H9 (cell line): Measurements from ENCODE around the gene CCDC12. TPM values are rescaled to one million over a fixed set of nuclear protein-coding genes. Genes with fewer than 3 reads are reported as not detected.

Experiments
- DNase-seq: peaks from one replicate; pipeline ENCODE4 v3.0.0-alpha.2; 2017
- H2AFZ ChIP-seq: one replicate; pipeline ENCODE4 v1.6.1; 2013; ENCODE audit warnings: mild to moderate bottlenecking, low read length, control low read depth, moderate library complexity
- H2AK5ac ChIP-seq: 2 replicates; pipeline ENCODE4 v1.6.1; 2013; ENCODE audit warnings: low read length, control low read depth, mixed read lengths; ENCODE audit not compliant: insufficient read length
- H2BK120ac ChIP-seq: one replicate; pipeline ENCODE4 v1.6.1; 2013; ENCODE audit warnings: low read depth, mild to moderate bottlenecking, low read length, control low read depth, inconsistent platforms; ENCODE audit not compliant: poor library complexity, severe bottlenecking
- H2BK12ac ChIP-seq: 2 replicates; pipeline ENCODE4 v1.6.1; 2013; ENCODE audit warnings: low read length, control low read depth, mixed read lengths, low read depth; ENCODE audit not compliant: insufficient read length
- H2BK15ac ChIP-seq: 2 replicates; pipeline ENCODE4 v1.6.1; 2013; ENCODE audit warnings: low read depth, low read length, control low read depth
- H2BK20ac ChIP-seq: one replicate; pipeline ENCODE4 v1.6.1; 2013; ENCODE audit warnings: low read depth, mild to moderate bottlenecking, low read length, control low read depth, inconsistent platforms; ENCODE audit not compliant: poor library complexity, severe bottlenecking
- H2BK5ac ChIP-seq: 2 replicates; pipeline ENCODE4 v1.6.1; 2013; ENCODE audit warnings: low read length, control low read depth, mixed read lengths; ENCODE audit not compliant: insufficient read length
- H3K14ac ChIP-seq: 2 replicates; pipeline ENCODE4 v1.6.1; 2013; ENCODE audit warnings: low read length, control low read depth; ENCODE audit not compliant: insufficient read depth
- H3K18ac ChIP-seq: 2 replicates; pipeline ENCODE4 v1.6.1; 2013; ENCODE audit warnings: low read depth, mild to moderate bottlenecking, mixed read lengths, low read length, control low read depth; ENCODE audit not compliant: insufficient read length
- H3K23ac ChIP-seq: 2 replicates; pipeline ENCODE4 v1.6.1; 2013; ENCODE audit warnings: low read length, control low read depth, mixed read lengths, low read depth; ENCODE audit not compliant: insufficient read length
- H3K23me2 ChIP-seq: 2 replicates; pipeline ENCODE4 v1.6.1; 2013; ENCODE audit warnings: low read depth, mild to moderate bottlenecking, mixed read lengths, low read length, control low read depth; ENCODE audit not compliant: insufficient read length, poor library complexity, severe bottlenecking
- H3K27ac ChIP-seq: 2 replicates; pipeline ENCODE4 v1.5.1; 2013; ENCODE audit warnings: low read length, control low read depth, mixed read lengths, low read depth; ENCODE audit not compliant: insufficient read length
- H3K27me3 ChIP-seq: 2 replicates; pipeline ENCODE4 v1.6.1; 2013; ENCODE audit warnings: low read length, control low read depth, inconsistent platforms; ENCODE audit not compliant: insufficient read depth
- H3K4ac ChIP-seq: 2 replicates; pipeline ENCODE4 v1.6.1; 2013; ENCODE audit warnings: low read depth, mild to moderate bottlenecking, control low read depth, inconsistent platforms, low read length, moderate library complexity
- H3K4me1 ChIP-seq: 2 replicates; pipeline ENCODE4 v1.6.1; 2013; ENCODE audit warnings: low read length, control low read depth, inconsistent platforms; ENCODE audit not compliant: insufficient read depth
- H3K4me2 ChIP-seq: 2 replicates; pipeline ENCODE4 v1.6.1; 2013; ENCODE audit warnings: low read length, control low read depth, mixed read lengths; ENCODE audit not compliant: insufficient read length, insufficient read depth
- H3K56ac ChIP-seq: 2 replicates; pipeline ENCODE4 v1.6.1; 2013; ENCODE audit warnings: low read depth, mild to moderate bottlenecking, mixed read lengths, low read length, control low read depth; ENCODE audit not compliant: insufficient read length
- H3K79me1 ChIP-seq: 2 replicates; pipeline ENCODE4 v1.6.1; 2013; ENCODE audit warnings: low read depth, mild to moderate bottlenecking, moderate library complexity, low read length, control low read depth, inconsistent platforms; ENCODE audit not compliant: insufficient read depth, poor library complexity, severe bottlenecking
- H3K79me2 ChIP-seq: 2 replicates; pipeline ENCODE4 v1.6.1; 2013; ENCODE audit warnings: low read length, control low read depth, inconsistent platforms; ENCODE audit not compliant: insufficient read depth
- H3K9ac ChIP-seq: 2 replicates; pipeline ENCODE4 v1.6.1; 2013; ENCODE audit warnings: low read length, control low read depth, mixed read lengths; ENCODE audit not compliant: insufficient read length; ENCODE audit errors: extremely low read depth
- H3K9me3 ChIP-seq: one replicate; pipeline ENCODE4 v1.6.1; 2013; ENCODE audit warnings: low read depth, low read length, inconsistent platforms; ENCODE audit not compliant: control insufficient read depth
- H3T11ph ChIP-seq: one replicate; pipeline ENCODE4 v1.6.1; 2013; ENCODE audit warnings: mild to moderate bottlenecking, low read length, control low read depth, inconsistent platforms
- H4K20me1 ChIP-seq: one replicate; pipeline ENCODE4 v1.6.1; 2013; ENCODE audit not compliant: control insufficient read depth, insufficient read length, insufficient read depth
- H4K5ac ChIP-seq: 2 replicates; pipeline ENCODE4 v1.6.1; 2013; ENCODE audit warnings: low read depth, mild to moderate bottlenecking, mixed read lengths, low read length, control low read depth; ENCODE audit not compliant: insufficient read length
- H4K8ac ChIP-seq: replicated peaks from 2 replicates; pipeline ENCODE4 v1.6.1; 2013; ENCODE audit warnings: low read length, control low read depth, mixed read lengths, low read depth; ENCODE audit not compliant: insufficient read length
- H4K91ac ChIP-seq: 2 replicates; pipeline ENCODE4 v1.6.1; 2013; ENCODE audit warnings: low read depth, mild to moderate bottlenecking, moderate library complexity, mixed read lengths, low read length, control low read depth; ENCODE audit not compliant: insufficient read length
- H3K27ac Mint-ChIP-seq, 3 experiments: 2 replicates in 2 of 3; 3 replicates in 1 of 3; pipeline ENCODE4 v1.8.0; 2020 to 2021; ENCODE audit warnings: mixed read lengths in 3 of 3, mild to moderate bottlenecking in 1 of 3, moderate library complexity in 1 of 3
- H3K27me3 Mint-ChIP-seq: 2 replicates; pipeline ENCODE4 v1.8.0; 2021; ENCODE audit warnings: low read depth, mild to moderate bottlenecking, moderate library complexity, mixed read lengths
- H3K36me3 Mint-ChIP-seq, 3 experiments: 2 replicates in 2 of 3; 3 replicates in 1 of 3; pipeline ENCODE4 v1.8.0; 2020 to 2021; ENCODE audit warnings: low read depth in 3 of 3, mixed read lengths in 3 of 3; ENCODE audit not compliant: insufficient read depth in 1 of 3
- H3K4me1 Mint-ChIP-seq, 2 experiments: 2 replicates each; pipeline ENCODE4 v1.8.0; 2020; ENCODE audit warnings: mixed read lengths in 2 of 2
- H3K4me3 Mint-ChIP-seq, 2 experiments: 2 replicates in 1 of 2; 3 replicates in 1 of 2; pipeline ENCODE4 v1.8.0; 2020 to 2021; ENCODE audit warnings: mild to moderate bottlenecking in 2 of 2, mixed read lengths in 2 of 2, moderate library complexity in 1 of 2
- H3K9me3 Mint-ChIP-seq, 2 experiments: 2 replicates in 1 of 2; 3 replicates in 1 of 2; pipeline ENCODE4 v1.8.0; 2020; ENCODE audit warnings: mild to moderate bottlenecking in 2 of 2, mixed read lengths in 2 of 2, moderate library complexity in 1 of 2
- CTCF ChIP-seq: fragments of 200-600 bp; sonication (generic); conservative IDR thresholded peaks from 3 replicates; pipeline ENCODE4 v1.8.0; 2021; ENCODE audit warnings: antibody characterized with exemption, mild to moderate bottlenecking
- WGBS: extraction: QIAGEN DNeasy Blood & Tissue Kit; methylation state at CpG from one replicate; pipeline ENCODE4 v1.1.7; 2013; ENCODE audit warnings: missing lambda C conversion rate, low lambda C conversion rate, mixed read lengths; ENCODE audit not compliant: insufficient read length; ENCODE audit errors: extremely low coverage; 5-methylcytosine and 5-hydroxymethylcytosine counted together
- total RNA-seq: library from RNA; stranded (reverse); gene quantifications from 2 replicates; pipeline ENCODE4 v1.2.1, GENCODE V29; 2021

The CCDC12 gene
- total RNA-seq, 1 experiment from 2014 or later, result 54.0 TPM

GRCh38 chr3:46946416-46946815 is 30.1 kb downstream of the CCDC12 start:
- Histone ChIP-seq H2BK120ac (no peak overlapping the region), H4K20me1 (peaks cover 2% of the 10 kb centered on the region), H4K91ac (no peak overlapping the region), H2BK5ac (no peak overlapping the region), H3K27ac (no peak overlapping the region), H3K4me1 (peaks cover 5% of the 10 kb centered on the region; the same call in 1 of the 2 replicates), H4K8ac (no peak overlapping the region), H2BK20ac (no peak overlapping the region), H3T11ph (no peak overlapping the region), H3K9me3 (no peaks in the 10 kb centered on the region), H3K4me2 (no peak overlapping the region), H4K5ac (no peak overlapping the region), H3K14ac (no peak overlapping the region), H3K27me3 (no peaks in the 10 kb centered on the region), H3K23ac (no peak overlapping the region), H3K23me2 (no peaks in the 10 kb centered on the region), H3K56ac (no peak overlapping the region), H2AFZ (no peak overlapping the region), H3K18ac (no peak overlapping the region), H2BK12ac (no peak overlapping the region), H2AK5ac (no peak overlapping the region), H3K4ac (no peak overlapping the region), H3K9ac (no peak overlapping the region), H3K79me1 (peaks cover 13% of the 10 kb centered on the region), H2BK15ac (no peak overlapping the region), H3K79me2 (peaks cover 25% of the 10 kb centered on the region; the same call in 1 of the 2 replicates)
- Mint-ChIP-seq H3K4me1 (peaks cover 50 to 65% of the 10 kb centered on the region in 2 experiments), H3K27ac (no peak overlapping the region), H3K27me3 (no peaks in the 10 kb centered on the region), H3K36me3 (peaks cover 6 to 23% (median 17%) of the 10 kb centered on the region in 3 experiments), H3K4me3 (no peak overlapping the region; a peak in 1 of 5 replicates), H3K9me3 (no peaks in the 10 kb centered on the region; a peak in 1 of 5 replicates)
- DNase-seq, result no peak
- TF ChIP-seq CTCF, result no peak
- WGBS, result no CpG with 5 or more reads among the region's 6 CpGs
